Measurements from ENCODE around the gene TKT. TPM values are rescaled to one million over a fixed set of nuclear protein-coding genes. Genes with fewer than 3 reads are reported as not detected.
A peak's percentile ranks its signal among the peaks of the same experiment; 100 is the strongest.

Gene TKT
- total and polyA plus RNA-seq, 4 experiments from 2014 or later: 49.3 to 87.9 (median 75.6) TPM

DNA sequence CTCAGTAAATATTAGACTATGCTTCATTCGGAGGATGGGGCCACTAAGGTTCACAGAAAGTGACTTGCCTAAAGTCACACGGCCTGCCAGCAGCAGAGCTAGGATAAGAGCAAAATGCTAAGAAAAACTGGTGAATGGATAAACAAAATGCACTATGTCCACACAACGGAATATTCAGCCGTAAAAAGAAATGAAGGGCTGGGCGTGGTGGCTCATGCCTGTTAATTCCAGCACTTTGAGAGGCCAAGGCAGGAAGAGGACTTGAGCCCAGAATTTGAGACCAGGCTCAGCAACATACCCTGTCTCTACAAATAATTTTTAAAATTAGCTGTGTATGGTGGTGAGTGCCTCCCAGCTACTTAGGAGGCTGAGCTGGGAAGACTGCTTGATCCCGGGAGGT lies 7.7 kb downstream of the TKT start:
- Mint-ChIP-seq H3K4me3 (no peak overlapping the region), H3K27me3 (no peaks in the 10 kb centered on the region), H3K4me1 (peaks cover 23 to 62% (median 44%) of the 10 kb centered on the region in 4 donors), H3K36me3 (peaks cover 4 to 15% of the 10 kb centered on the region in 2 donors), H3K9me3 (no peaks in the 10 kb centered on the region), H3K27ac (no peak overlapping the region)
- Histone ChIP-seq H3K9me3 (ENCODE audit: control insufficient read depth in 1 of 2, low read length in 2 of 2) (no peaks in the 10 kb centered on the region), H3K4me1 (ENCODE audit: insufficient read depth, low read length) (peaks cover 37% of the 10 kb centered on the region), H3K27me3 (ENCODE audit: insufficient read depth, low read length) (no peaks in the 10 kb centered on the region), H3K27ac (ENCODE audit: low read depth, low read length) (no peak overlapping the region), H3K4me3 (ENCODE audit: low read length in 2 of 2) (no peak overlapping the region), H3K36me3 (ENCODE audit: insufficient read depth, low read length) (no peaks in the 10 kb centered on the region)
- ChIA-PET POLR2A (ENCODE audit: partially characterized antibody) (no interaction called here), CTCF (ENCODE audit: partially characterized antibody) (interaction anchor here (1.1 to 2.0 kb wide), 2 partner anchors 26 to 47 kb away, joined by 3 to 5 read pairs; no protein-coding TSS in a partner anchor)
- DNase-seq: no peak
- intact Hi-C loops (cut with micrococcal nuclease): no loop called here

DNA sequence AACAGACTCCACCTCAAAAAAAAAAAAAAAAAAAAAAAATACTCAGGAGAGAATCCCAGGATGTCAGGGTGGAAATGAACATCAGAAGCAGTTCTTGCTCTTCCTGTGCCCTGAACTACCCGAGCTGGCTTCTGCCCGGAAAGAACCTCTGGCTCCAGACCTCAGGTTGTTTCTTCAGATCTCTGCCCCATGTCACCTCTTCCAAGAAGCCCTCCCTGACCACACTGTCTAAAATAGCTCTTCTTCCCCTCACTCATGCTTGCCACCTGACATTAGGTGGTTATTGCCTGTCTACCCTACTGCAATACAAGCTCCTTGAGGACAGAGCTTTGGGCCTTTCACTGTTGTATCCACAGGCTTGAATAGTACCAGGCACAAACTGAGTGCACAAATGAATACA lies 8.2 kb downstream of the TKT start:
- Mint-ChIP-seq H3K4me1 (peaks cover 21 to 58% (median 41%) of the 10 kb centered on the region in 4 donors), H3K36me3 (peaks cover 4 to 15% of the 10 kb centered on the region in 2 donors), H3K4me3 (no peak overlapping the region), H3K27me3 (no peaks in the 10 kb centered on the region), H3K27ac (peak overlapping the region in 2 of 7 donors; percentile 8 to 87), H3K9me3 (no peaks in the 10 kb centered on the region)
- intact Hi-C loops (cut with micrococcal nuclease): no loop called here
- Histone ChIP-seq H3K4me1 (ENCODE audit: insufficient read depth, low read length) (peaks cover 32% of the 10 kb centered on the region), H3K4me3 (ENCODE audit: low read length in 2 of 2) (no peak overlapping the region), H3K9me3 (ENCODE audit: control insufficient read depth in 1 of 2, low read length in 2 of 2) (no peaks in the 10 kb centered on the region), H3K36me3 (ENCODE audit: insufficient read depth, low read length) (no peaks in the 10 kb centered on the region), H3K27ac (ENCODE audit: low read depth, low read length) (no peak overlapping the region), H3K27me3 (ENCODE audit: insufficient read depth, low read length) (no peaks in the 10 kb centered on the region)
- POLR2A ChIA-PET (ENCODE audit: partially characterized antibody): no interaction called here
- CTCF ChIA-PET (ENCODE audit: partially characterized antibody): interaction anchor here (1.1 to 2.0 kb wide), 2 partner anchors 26 to 46 kb away, joined by 3 to 5 read pairs; no protein-coding TSS in a partner anchor
- DNase-seq: no peak

DNA sequence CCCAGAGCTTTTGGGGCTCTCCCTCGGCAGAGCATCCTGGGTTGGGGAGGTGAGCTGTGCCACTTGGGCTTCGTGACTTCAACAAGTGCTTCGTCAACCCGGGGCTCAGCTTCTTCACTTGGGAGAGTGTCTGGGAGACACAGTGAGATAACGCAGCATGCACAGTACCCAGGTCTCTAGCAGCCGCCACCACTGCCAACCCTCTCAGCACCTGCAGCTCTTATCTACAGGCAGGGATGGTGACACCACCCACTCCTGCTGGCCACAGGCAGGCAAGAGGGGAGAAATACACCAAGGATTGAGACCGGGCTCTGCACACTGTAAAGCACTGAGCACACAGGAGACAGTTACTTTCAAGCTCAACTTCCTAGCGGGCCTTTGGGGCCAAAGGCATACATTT lies 11.6 kb downstream of the TKT start:
- no peak overlapping the region for H3K4me3 ChIP-seq (ENCODE audit: low read length in 2 of 2)
- Mint-ChIP-seq H3K9me3 (no peaks in the 10 kb centered on the region), H3K27me3 (no peaks in the 10 kb centered on the region), H3K27ac (no peak overlapping the region), H3K36me3 (peaks cover 9 to 36% of the 10 kb centered on the region in 2 donors), H3K4me3 (no peak overlapping the region), H3K4me1 (peaks cover 12 to 25% (median 18%) of the 10 kb centered on the region in 4 donors)
- intact Hi-C loops (cut with micrococcal nuclease): no loop called here
- H3K9me3 ChIP-seq (ENCODE audit: control insufficient read depth in 1 of 2, low read length in 2 of 2): no peaks in the 10 kb centered on the region
- DNase-seq: no peak
- POLR2A ChIA-PET (ENCODE audit: partially characterized antibody): no interaction called here
- CTCF ChIA-PET (ENCODE audit: partially characterized antibody): interaction anchor here (1.4 to 1.7 kb wide), 2 partner anchors 25 to 48 kb away, joined by 4 to 6 read pairs; no protein-coding TSS in a partner anchor
- H3K4me1 ChIP-seq (ENCODE audit: insufficient read depth, low read length): peaks cover under 1% of the 10 kb centered on the region
- peaks cover 30% of the 10 kb centered on the region for H3K36me3 ChIP-seq (ENCODE audit: insufficient read depth, low read length)
- H3K27ac ChIP-seq (ENCODE audit: low read depth, low read length): no peak overlapping the region
- H3K27me3 ChIP-seq (ENCODE audit: insufficient read depth, low read length): no peaks in the 10 kb centered on the region

DNA sequence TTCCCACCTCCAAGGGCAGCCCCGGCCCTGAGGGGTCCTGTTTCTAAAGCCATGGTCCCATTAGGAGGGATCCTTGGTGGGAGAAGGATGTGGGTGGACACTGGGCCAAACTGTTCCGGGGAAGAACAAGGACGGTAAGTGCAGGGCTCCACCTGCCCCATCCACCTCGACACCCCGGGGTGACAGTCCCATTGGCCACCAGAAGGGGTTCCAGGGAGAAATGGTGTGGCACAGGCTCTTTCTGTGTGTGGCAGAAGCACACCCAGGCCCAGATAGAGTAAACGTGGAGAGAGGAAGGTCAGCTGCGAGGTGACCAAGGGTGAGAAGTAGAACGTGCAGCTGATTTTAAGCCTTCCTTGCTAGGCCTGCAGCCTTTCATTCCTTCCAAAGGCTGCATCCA lies 12.0 kb downstream of the TKT start:
- Histone ChIP-seq H3K4me1 (ENCODE audit: insufficient read depth, low read length) (no peaks in the 10 kb centered on the region), H3K27ac (ENCODE audit: low read depth, low read length) (no peak overlapping the region), H3K9me3 (ENCODE audit: control insufficient read depth in 1 of 2, low read length in 2 of 2) (no peaks in the 10 kb centered on the region), H3K4me3 (ENCODE audit: low read length in 2 of 2) (no peak overlapping the region), H3K27me3 (ENCODE audit: insufficient read depth, low read length) (no peaks in the 10 kb centered on the region), H3K36me3 (ENCODE audit: insufficient read depth, low read length) (peaks cover 31% of the 10 kb centered on the region)
- CTCF ChIA-PET (ENCODE audit: partially characterized antibody): interaction anchor here (1.4 to 1.7 kb wide), 2 partner anchors 25 to 48 kb away, joined by 4 to 6 read pairs; no protein-coding TSS in a partner anchor
- Mint-ChIP-seq H3K4me3 (no peak overlapping the region), H3K27ac (peak overlapping the region in 1 of 7 donors; percentile 43), H3K27me3 (no peaks in the 10 kb centered on the region), H3K4me1 (peaks cover 12 to 25% (median 18%) of the 10 kb centered on the region in 4 donors), H3K36me3 (peaks cover 12 to 40% of the 10 kb centered on the region in 2 donors), H3K9me3 (no peaks in the 10 kb centered on the region)
- POLR2A ChIA-PET (ENCODE audit: partially characterized antibody): no interaction called here
- no peak for DNase-seq
- intact Hi-C loops (cut with micrococcal nuclease): no loop called here

DNA sequence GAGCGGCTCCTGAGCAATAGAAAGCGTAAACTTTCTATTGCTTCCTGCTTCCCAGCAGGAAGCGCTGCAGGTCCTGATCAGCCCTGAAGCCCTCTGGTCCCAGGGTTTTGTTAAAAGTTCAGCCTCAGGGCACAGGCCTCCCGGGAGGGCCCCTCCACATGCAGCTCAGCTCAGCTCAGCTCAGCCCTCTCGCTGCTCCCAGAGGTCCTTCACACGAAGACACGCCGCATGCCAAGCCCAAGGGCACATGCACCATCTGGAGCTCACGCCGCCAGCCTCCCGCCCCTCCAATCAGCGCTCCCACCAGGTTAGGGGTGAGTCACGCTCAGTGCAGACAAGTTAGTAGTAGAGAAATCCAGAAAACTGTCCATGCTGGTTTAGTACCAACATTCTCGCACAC lies 12.7 kb downstream of the TKT start:
- H3K4me1 Mint-ChIP-seq: peaks cover 8 to 20% (median 14%) of the 10 kb centered on the region in 4 donors
- ChIA-PET POLR2A (ENCODE audit: partially characterized antibody) (no interaction called here), CTCF (ENCODE audit: partially characterized antibody) (interaction anchor here (1.4 to 1.7 kb wide), 2 partner anchors 24 to 47 kb away, joined by 4 to 6 read pairs; no protein-coding TSS in a partner anchor)
- DNase-seq: no peak
- H3K4me3 Mint-ChIP-seq: no peak overlapping the region
- no peak overlapping the region for H3K4me3 ChIP-seq (ENCODE audit: low read length in 2 of 2)
- H3K9me3 ChIP-seq (ENCODE audit: control insufficient read depth in 1 of 2, low read length in 2 of 2): no peaks in the 10 kb centered on the region
- H3K27me3 ChIP-seq (ENCODE audit: insufficient read depth, low read length): no peaks in the 10 kb centered on the region
- H3K4me1 ChIP-seq (ENCODE audit: insufficient read depth, low read length): no peaks in the 10 kb centered on the region
- H3K27ac ChIP-seq (ENCODE audit: low read depth, low read length): no peak overlapping the region
- intact Hi-C loops (cut with micrococcal nuclease): no loop called here
- H3K36me3 Mint-ChIP-seq: peaks cover 14 to 44% of the 10 kb centered on the region in 2 donors
- peaks cover 37% of the 10 kb centered on the region for H3K36me3 ChIP-seq (ENCODE audit: insufficient read depth, low read length)
- no peaks in the 10 kb centered on the region for H3K9me3 Mint-ChIP-seq
- H3K27ac Mint-ChIP-seq: peak overlapping the region in 1 of 7 donors; percentile 32
- no peaks in the 10 kb centered on the region for H3K27me3 Mint-ChIP-seq

DNA sequence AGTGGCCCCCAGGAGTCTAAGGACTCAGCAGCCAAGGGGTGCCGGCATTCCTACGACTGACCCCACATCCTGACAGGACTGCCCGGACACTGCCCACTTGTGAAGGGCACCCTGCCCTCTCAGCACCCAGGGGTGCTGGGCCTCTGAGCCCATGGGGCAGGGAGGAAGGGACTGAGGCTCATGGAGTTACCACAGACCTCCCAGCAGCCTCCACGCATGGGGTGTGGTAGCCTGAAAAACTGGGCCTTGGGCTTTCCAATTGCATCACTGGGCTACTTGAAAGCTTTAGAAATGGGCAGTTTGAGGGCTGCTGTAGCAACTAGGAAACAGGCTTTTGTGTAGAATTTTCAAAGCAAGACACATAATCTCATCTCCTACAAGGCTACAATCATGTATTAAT lies 13.2 kb downstream of the TKT start:
- Histone ChIP-seq H3K27me3 (ENCODE audit: insufficient read depth, low read length) (no peaks in the 10 kb centered on the region), H3K4me1 (ENCODE audit: insufficient read depth, low read length) (no peaks in the 10 kb centered on the region), H3K27ac (ENCODE audit: low read depth, low read length) (no peak overlapping the region), H3K9me3 (ENCODE audit: control insufficient read depth in 1 of 2, low read length in 2 of 2) (no peaks in the 10 kb centered on the region), H3K4me3 (ENCODE audit: low read length in 2 of 2) (no peak overlapping the region), H3K36me3 (ENCODE audit: insufficient read depth, low read length) (peaks cover 40% of the 10 kb centered on the region)
- DNase-seq: no peak
- H3K36me3 Mint-ChIP-seq: peaks cover 12 to 44% of the 10 kb centered on the region in 2 donors
- H3K27ac Mint-ChIP-seq: no peak overlapping the region
- POLR2A ChIA-PET (ENCODE audit: partially characterized antibody): no interaction called here
- no peaks in the 10 kb centered on the region for H3K9me3 Mint-ChIP-seq
- peaks cover 3 to 15% (median 8%) of the 10 kb centered on the region in 4 donors for H3K4me1 Mint-ChIP-seq
- H3K4me3 Mint-ChIP-seq: no peak overlapping the region
- intact Hi-C loops (cut with micrococcal nuclease): no loop called here
- CTCF ChIA-PET (ENCODE audit: partially characterized antibody): no interaction called here
- no peaks in the 10 kb centered on the region for H3K27me3 Mint-ChIP-seq

DNA sequence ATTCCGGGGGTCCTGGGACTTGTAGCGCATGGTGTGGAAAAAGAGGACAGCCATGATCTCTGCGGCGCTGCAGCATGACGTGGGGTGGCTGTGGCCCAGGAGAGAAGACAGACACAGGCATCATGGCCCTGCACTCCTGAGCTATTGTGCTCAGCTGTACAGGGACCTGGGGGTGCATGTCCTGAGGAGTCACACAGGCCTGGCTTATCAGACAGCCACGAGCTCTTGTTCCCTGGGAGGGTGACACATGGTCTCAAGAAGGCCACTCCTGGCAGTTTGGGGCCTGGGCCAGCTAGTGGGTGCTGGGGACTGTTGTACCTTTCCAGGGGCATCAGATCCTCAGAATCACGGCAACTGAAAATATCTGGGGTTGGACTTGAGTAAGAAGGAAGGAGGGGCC lies 13.7 kb downstream of the TKT start:
- no peaks in the 10 kb centered on the region for H3K9me3 Mint-ChIP-seq
- CTCF ChIA-PET (ENCODE audit: partially characterized antibody): no interaction called here
- peaks cover 15 to 43% of the 10 kb centered on the region in 2 donors for H3K36me3 Mint-ChIP-seq
- peaks cover 2 to 13% (median 7%) of the 10 kb centered on the region in 4 donors for H3K4me1 Mint-ChIP-seq
- no peaks in the 10 kb centered on the region for H3K27me3 Mint-ChIP-seq
- intact Hi-C loops (cut with micrococcal nuclease): no loop called here
- H3K4me3 ChIP-seq (ENCODE audit: low read length in 2 of 2): no peak overlapping the region
- peaks cover 40% of the 10 kb centered on the region for H3K36me3 ChIP-seq (ENCODE audit: insufficient read depth, low read length)
- no peaks in the 10 kb centered on the region for H3K27me3 ChIP-seq (ENCODE audit: insufficient read depth, low read length)
- peak overlapping the region in 1 of 7 donors; percentile 59 for H3K27ac Mint-ChIP-seq
- POLR2A ChIA-PET (ENCODE audit: partially characterized antibody): interaction anchor here (1.4 kb wide), 1 partner anchor 13 kb away, joined by 4 read pairs; the partner anchor contains the start of gene TKT
- no peaks in the 10 kb centered on the region for H3K4me1 ChIP-seq (ENCODE audit: insufficient read depth, low read length)
- H3K9me3 ChIP-seq (ENCODE audit: control insufficient read depth in 1 of 2, low read length in 2 of 2): no peaks in the 10 kb centered on the region
- no peak for DNase-seq
- H3K27ac ChIP-seq (ENCODE audit: low read depth, low read length): no peak overlapping the region
- no peak overlapping the region for H3K4me3 Mint-ChIP-seq

All from CD4-positive, alpha-beta memory T cell (primary cell).